CD14-positive monocyte (primary cell): ENCODE data around the gene NEURL1B. TPM values are rescaled to one million over a fixed set of nuclear protein-coding genes. Genes with fewer than 3 reads are reported as not detected.
A peak's percentile ranks its signal among the peaks of the same experiment; 100 is the strongest.

Source experiments
- DNase-seq, 3 donors: peaks; one replicate each; pipeline ENCODE4 v3.0.0-alpha.2; 2011 to 2022
- H2AFZ ChIP-seq: 2 replicates; pipeline ENCODE4 v1.6.0; 2012; ENCODE audit warnings: mild to moderate bottlenecking, low read depth, low read length, inconsistent platforms; ENCODE audit not compliant: insufficient read depth, poor library complexity, severe bottlenecking
- H3K27ac ChIP-seq, 2 donors: 1 replicate in 1 of 2; 2 replicates in 1 of 2; pipeline ENCODE4 v1.5.1; 2012 to 2013; ENCODE audit warnings: low read length in 2 of 2, control low read depth in 1 of 2, inconsistent platforms in 1 of 2, low read depth in 1 of 2, mild to moderate bottlenecking in 1 of 2
- H3K27me3 ChIP-seq, 2 donors: one replicate each; pipeline versions ENCODE4 v1.6.0 to v1.6.1; 2011 to 2013; ENCODE audit warnings: low read length in 2 of 2; ENCODE audit not compliant: control insufficient read depth in 2 of 2, insufficient read depth in 2 of 2
- H3K36me3 ChIP-seq, 2 donors: replicated peaks in 1 of 2; 1 replicate in 1 of 2; 2 replicates in 1 of 2; pipeline versions ENCODE4 v1.5.1 to v1.6.1; 2012 to 2013; ENCODE audit warnings: low read length in 2 of 2, control low read depth in 1 of 2, inconsistent platforms in 1 of 2, mild to moderate bottlenecking in 1 of 2; ENCODE audit not compliant: insufficient read depth in 2 of 2, control insufficient read depth in 1 of 2
- H3K4me1 ChIP-seq, 2 donors: 1 replicate in 1 of 2; 2 replicates in 1 of 2; pipeline versions ENCODE4 v1.5.1 to v1.6.1; 2012 to 2013; ENCODE audit warnings: low read length in 2 of 2, control low read depth in 1 of 2, inconsistent platforms in 1 of 2, mild to moderate bottlenecking in 1 of 2, moderate library complexity in 1 of 2; ENCODE audit not compliant: insufficient read depth in 2 of 2, control insufficient read depth in 1 of 2
- H3K4me2 ChIP-seq: replicated peaks from 2 replicates; pipeline ENCODE3; 2012; ENCODE audit warnings: low read length, moderate library complexity, mild to moderate bottlenecking; ENCODE audit not compliant: poor library complexity, severe bottlenecking; ENCODE audit errors: extremely low read depth
- H3K4me3 ChIP-seq, 3 experiments: fragments of 200-600 bp in 1 of 3; sonication (generic) in 1 of 3; replicated peaks in 1 of 3; 1 replicate in 2 of 3; 2 replicates in 1 of 3; pipeline ENCODE4 v1.5.1; 2011 to 2013; ENCODE audit warnings: low read length in 3 of 3, mild to moderate bottlenecking in 3 of 3, control low read depth in 2 of 3, low read depth in 2 of 3, inconsistent platforms in 1 of 3, moderate library complexity in 1 of 3
- H3K79me2 ChIP-seq: 2 replicates; pipeline ENCODE4 v1.6.0; 2012; ENCODE audit warnings: mild to moderate bottlenecking, control low read depth, inconsistent platforms, low read length, moderate library complexity; ENCODE audit not compliant: insufficient read depth
- H3K9ac ChIP-seq: 2 replicates; pipeline ENCODE4 v1.6.0; 2017; ENCODE audit warnings: low read length, mild to moderate bottlenecking; ENCODE audit not compliant: insufficient read depth, poor library complexity, severe bottlenecking
- H3K9me3 ChIP-seq, 2 donors: replicated peaks in 1 of 2; 1 replicate in 1 of 2; 2 replicates in 1 of 2; pipeline versions ENCODE4 v1.5.1 to v1.6.1; 2012 to 2013; ENCODE audit warnings: low read length in 2 of 2, control low read depth in 1 of 2; ENCODE audit not compliant: control insufficient read depth in 1 of 2, insufficient read depth in 1 of 2
- H4K20me1 ChIP-seq: 2 replicates; pipeline ENCODE4 v1.6.0; 2012; ENCODE audit warnings: mild to moderate bottlenecking, low read length, control low read depth, moderate library complexity; ENCODE audit not compliant: insufficient read depth
- H3K27ac Mint-ChIP-seq, 7 donors: one replicate each; pipeline ENCODE4 v1.8.0; 2020; ENCODE audit warnings: mild to moderate bottlenecking in 7 of 7, mixed read lengths in 7 of 7, moderate library complexity in 6 of 7, inconsistent platforms in 2 of 7
- H3K27me3 Mint-ChIP-seq, 3 donors: one replicate each; pipeline ENCODE4 v1.8.0; 2021 to 2022; ENCODE audit warnings: low read depth in 3 of 3, mild to moderate bottlenecking in 3 of 3, mixed read lengths in 3 of 3, moderate library complexity in 3 of 3, inconsistent platforms in 1 of 3
- H3K36me3 Mint-ChIP-seq, 2 donors: one replicate each; pipeline ENCODE4 v1.8.0; 2020; ENCODE audit warnings: mixed read lengths in 2 of 2, inconsistent platforms in 1 of 2, mild to moderate bottlenecking in 1 of 2
- H3K4me1 Mint-ChIP-seq: one replicate; pipeline ENCODE4 v1.8.0; 2020; ENCODE audit warnings: mild to moderate bottlenecking, mixed read lengths
- H3K4me3 Mint-ChIP-seq, 2 donors: one replicate each; pipeline ENCODE4 v1.8.0; 2020; ENCODE audit warnings: mild to moderate bottlenecking in 2 of 2, mixed read lengths in 2 of 2, moderate library complexity in 1 of 2
- H3K9me3 Mint-ChIP-seq, 7 donors: one replicate each; pipeline ENCODE4 v1.8.0; 2020 to 2022; ENCODE audit warnings: mixed read lengths in 7 of 7, mild to moderate bottlenecking in 6 of 7, moderate library complexity in 6 of 7, inconsistent platforms in 2 of 7
- WGBS: methylation state at CpG from one replicate; pipeline ENCODE4 v1.1.5; 2013; ENCODE audit warnings: missing lambda C conversion rate; ENCODE audit not compliant: insufficient coverage; 5-methylcytosine and 5-hydroxymethylcytosine counted together
- intact Hi-C, 2 donors: fragments of 100-400 bp; cut with micrococcal nuclease; formaldehyde crosslinking; loops; one replicate each; pipeline versions ENCODE4 v1.15.0 to v1.15.1; 2023
- polyA plus RNA-seq, 3 donors: library from polyadenylated mRNA; depleted of rRNA in 1 of 3; unstranded in 2 of 3; stranded (reverse) in 1 of 3; fragments of 300-500 nt in 2 of 3; fragments of >200 nt in 1 of 3; fragmentation: Illumina TruSeq in 2 of 3; gene quantifications; 1 replicate in 2 of 3; 2 replicates in 1 of 3; pipeline ENCODE4 v1.2.3, GENCODE V29; 2012 to 2021
- small RNA-seq: library from RNA; depleted of rRNA; stranded (forward); fragments of <200 nt; gene quantifications from one replicate; pipeline ENCODE3, GENCODE V24; 2012; ENCODE audit warnings: low read depth; ENCODE audit not compliant: insufficient read length
- TF ChIP-seq, protein P1 (sequence below): fragments of 200-600 bp; IDR thresholded peaks from one replicate; pipeline ENCODE4 v1.8.0; 2022; ENCODE audit warnings: antibody characterized with exemption, mild to moderate bottlenecking

Gene NEURL1B
- polyA plus RNA-seq, 3 donors = 0.01 TPM; not detected in 2

DNA sequence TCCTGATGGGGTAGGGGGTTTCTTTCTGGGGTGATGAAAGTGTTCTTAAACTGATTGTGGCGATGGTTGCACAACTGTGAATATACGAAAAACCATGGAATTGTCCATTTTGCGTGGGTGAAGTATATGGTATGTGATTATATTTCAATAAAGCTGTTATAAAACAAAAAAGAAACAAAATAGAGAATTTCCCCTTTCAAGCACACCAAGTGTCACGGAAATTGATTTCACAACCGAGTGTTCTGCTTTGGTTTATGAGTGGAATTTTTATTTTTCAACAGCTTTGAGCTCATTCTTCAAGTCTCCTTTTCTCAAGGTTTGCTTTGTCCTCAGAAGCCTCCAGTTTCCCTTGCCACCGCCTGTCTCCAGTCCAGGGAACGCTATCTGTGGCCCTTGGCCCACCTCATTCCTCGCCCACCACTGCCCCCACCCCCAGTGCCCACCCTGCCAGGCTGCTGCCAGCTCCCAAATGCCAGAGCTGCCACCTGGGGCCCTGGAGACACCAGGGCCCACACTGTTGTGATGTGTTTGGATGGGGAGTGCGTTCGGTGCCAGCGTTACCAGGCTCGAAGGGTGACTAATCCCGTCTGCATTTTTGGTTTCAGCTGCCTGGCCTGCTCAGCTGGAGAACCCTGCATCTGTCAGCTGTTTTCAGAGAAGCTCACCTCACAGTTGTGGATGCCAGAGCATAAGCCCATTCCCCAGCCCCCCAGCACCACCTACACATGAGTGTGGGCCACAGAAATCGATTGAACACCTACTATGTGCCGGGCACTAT, 99.6 kb downstream of the NEURL1B start:
- H3K27ac Mint-ChIP-seq = peak overlapping the region; percentile 97 to 100 (median 99)
- 67% methylated on average over 3 of the region's 15 CpGs for WGBS
- Histone ChIP-seq H3K36me3 (no peaks in the 10 kb centered on the region), H3K4me2 (peak overlapping the region; percentile 44), H3K79me2 (no peaks in the 10 kb centered on the region), H3K9ac (peak overlapping the region; percentile 77), H3K9me3 (no peaks in the 10 kb centered on the region), H4K20me1 (no peaks in the 10 kb centered on the region), H2AFZ (peak overlapping the region; percentile 23), H3K27ac (peak overlapping the region; percentile 86 to 93), H3K27me3 (no peaks in the 10 kb centered on the region), H3K4me1 (peaks cover 23 to 46% of the 10 kb centered on the region in 2 donors), H3K4me3 (peak overlapping the region in 1 of 3 experiments; percentile 28)
- H3K36me3 Mint-ChIP-seq = peaks cover 2 to 3% of the 10 kb centered on the region in 2 donors
- peaks cover 37% of the 10 kb centered on the region for H3K4me1 Mint-ChIP-seq
- H3K4me3 Mint-ChIP-seq = peak overlapping the region; percentile 35 to 65
- H3K27me3 Mint-ChIP-seq = peaks cover 0 to 1% (median 0%) of the 10 kb centered on the region in 3 donors
- TF ChIP-seq, protein P1, sequence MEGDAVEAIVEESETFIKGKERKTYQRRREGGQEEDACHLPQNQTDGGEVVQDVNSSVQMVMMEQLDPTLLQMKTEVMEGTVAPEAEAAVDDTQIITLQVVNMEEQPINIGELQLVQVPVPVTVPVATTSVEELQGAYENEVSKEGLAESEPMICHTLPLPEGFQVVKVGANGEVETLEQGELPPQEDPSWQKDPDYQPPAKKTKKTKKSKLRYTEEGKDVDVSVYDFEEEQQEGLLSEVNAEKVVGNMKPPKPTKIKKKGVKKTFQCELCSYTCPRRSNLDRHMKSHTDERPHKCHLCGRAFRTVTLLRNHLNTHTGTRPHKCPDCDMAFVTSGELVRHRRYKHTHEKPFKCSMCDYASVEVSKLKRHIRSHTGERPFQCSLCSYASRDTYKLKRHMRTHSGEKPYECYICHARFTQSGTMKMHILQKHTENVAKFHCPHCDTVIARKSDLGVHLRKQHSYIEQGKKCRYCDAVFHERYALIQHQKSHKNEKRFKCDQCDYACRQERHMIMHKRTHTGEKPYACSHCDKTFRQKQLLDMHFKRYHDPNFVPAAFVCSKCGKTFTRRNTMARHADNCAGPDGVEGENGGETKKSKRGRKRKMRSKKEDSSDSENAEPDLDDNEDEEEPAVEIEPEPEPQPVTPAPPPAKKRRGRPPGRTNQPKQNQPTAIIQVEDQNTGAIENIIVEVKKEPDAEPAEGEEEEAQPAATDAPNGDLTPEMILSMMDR = no peak
- peaks cover 0 to 3% (median 0%) of the 10 kb centered on the region in 7 donors for H3K9me3 Mint-ChIP-seq
- peak; percentile 84 to 88 (median 85) for DNase-seq
- intact Hi-C loops = no loop called here

Small RNAs within 50 kb of the gene (small RNA-seq; reads per million reads assigned to genes)
- not detected for gene AC027309.2
- not detected for gene MIR5003

Other genes with a start within 250 kb of the NEURL1B start
- under 1 TPM; 0.19 to 0.77 (median 0.31) TPM for gene SH3PXD2B, start 186.7 kb upstream of the NEURL1B start, polyA plus RNA-seq
- gene DUSP1, start 129.9 kb downstream of the NEURL1B start, polyA plus RNA-seq = 1,000 to 10,000 TPM; 1,963 to 4,884 (median 3,954) TPM
- 10 to 100 TPM; 28.3 to 76.2 (median 34.1) TPM for gene ERGIC1, start 193.0 kb downstream of the NEURL1B start, polyA plus RNA-seq